Articular chondrocyte of knee joint (primary cell): Measurements from ENCODE around the gene SIVA1. TPM values are rescaled to one million over a fixed set of nuclear protein-coding genes. Genes with fewer than 3 reads are reported as not detected.

Experiments
- total RNA-seq: library from RNA; depleted of rRNA; stranded (reverse); fragments of >200 nt; gene quantifications from 2 replicates; pipeline ENCODE4 v1.2.3, GENCODE V29; 2012

SIVA1 gene, protein sequence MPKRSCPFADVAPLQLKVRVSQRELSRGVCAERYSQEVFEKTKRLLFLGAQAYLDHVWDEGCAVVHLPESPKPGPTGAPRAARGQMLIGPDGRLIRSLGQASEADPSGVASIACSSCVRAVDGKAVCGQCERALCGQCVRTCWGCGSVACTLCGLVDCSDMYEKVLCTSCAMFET
- total RNA-seq, result 63.8 and 68.6 TPM in 2 replicates

DNA sequence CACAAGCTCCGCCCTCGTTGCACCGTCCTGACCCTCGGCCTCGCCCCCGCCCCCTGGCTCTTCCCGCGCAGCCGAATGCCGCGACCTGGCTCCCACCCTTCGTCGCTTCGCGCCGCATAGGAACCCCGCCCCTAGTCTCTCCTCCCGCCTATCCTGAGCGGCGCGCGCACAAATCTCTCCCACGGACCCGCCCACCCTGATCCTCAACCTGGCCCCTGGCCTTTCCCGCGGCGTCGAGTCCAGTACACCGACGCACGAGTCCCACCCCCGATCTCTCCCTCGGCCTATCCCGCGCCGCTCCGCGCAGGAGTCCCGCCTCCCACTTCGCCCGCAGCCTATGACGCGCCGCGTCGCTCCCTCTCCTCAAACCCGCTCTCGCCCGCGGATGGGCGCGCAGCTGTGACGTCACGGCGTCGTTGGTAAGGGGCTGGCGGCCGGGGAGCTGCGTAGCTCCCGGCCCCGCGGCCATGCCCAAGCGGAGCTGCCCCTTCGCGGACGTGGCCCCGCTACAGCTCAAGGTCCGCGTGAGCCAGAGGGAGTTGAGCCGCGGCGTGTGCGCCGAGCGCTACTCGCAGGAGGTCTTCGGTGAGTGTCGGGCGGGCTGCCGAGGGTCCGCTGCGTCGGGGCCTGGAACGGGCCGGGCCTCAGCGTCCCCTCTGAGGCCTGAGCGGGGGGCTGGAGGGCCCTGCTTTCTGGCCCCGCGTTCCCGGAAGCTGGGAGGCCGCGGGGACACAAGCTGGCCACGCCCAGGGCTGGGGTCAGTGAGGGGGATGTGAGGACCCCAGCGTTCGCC is at the start of gene SIVA1:
Gene SIVA1, plus strand, starts transcription at position 413 of the 793 bp plus-strand sequence. Its CDS starts 55 bp downstream, at position 468.

DNA sequence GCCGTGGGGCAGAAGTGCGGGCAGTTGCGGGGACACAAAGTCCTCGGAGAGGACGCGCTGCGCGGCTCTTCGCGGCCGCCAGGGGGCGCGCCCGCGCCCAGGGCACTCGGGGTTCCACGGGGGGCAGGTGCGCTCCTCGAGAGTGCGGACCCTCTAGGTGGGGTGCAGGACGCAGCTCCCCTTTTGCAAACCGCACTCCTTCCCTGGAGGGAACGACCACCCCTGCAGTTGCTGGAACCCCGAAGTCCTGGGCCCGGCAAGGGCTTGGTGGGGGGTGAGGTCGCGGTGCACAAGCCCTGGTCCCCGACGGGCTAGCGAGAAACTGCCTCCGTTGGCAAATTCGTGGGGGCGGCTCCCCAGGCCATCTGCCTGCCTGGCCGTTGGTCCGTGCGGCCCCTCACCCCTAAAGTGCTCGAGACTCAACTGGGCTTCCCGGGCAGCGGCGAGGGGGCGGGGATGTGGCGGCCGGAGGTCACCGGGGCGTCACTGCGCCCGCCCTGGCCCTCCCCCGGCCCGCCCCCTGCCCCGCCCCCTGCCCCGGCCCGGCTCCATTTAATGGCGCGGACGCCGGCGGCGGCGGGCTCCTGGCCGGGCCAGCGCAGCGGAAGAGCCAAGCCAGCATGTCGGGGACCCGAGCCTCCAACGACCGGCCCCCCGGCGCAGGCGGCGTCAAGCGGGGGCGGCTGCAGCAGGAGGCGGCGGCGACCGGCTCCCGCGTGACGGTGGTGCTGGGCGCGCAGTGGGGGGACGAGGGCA is 29.1 kb upstream of the SIVA1 start, which contains the start of gene ADSS1:
Gene ADSS1, plus strand, starts transcription at position 579 of the 756 bp plus-strand sequence. Its CDS starts 42 bp downstream, at position 621.

DNA sequence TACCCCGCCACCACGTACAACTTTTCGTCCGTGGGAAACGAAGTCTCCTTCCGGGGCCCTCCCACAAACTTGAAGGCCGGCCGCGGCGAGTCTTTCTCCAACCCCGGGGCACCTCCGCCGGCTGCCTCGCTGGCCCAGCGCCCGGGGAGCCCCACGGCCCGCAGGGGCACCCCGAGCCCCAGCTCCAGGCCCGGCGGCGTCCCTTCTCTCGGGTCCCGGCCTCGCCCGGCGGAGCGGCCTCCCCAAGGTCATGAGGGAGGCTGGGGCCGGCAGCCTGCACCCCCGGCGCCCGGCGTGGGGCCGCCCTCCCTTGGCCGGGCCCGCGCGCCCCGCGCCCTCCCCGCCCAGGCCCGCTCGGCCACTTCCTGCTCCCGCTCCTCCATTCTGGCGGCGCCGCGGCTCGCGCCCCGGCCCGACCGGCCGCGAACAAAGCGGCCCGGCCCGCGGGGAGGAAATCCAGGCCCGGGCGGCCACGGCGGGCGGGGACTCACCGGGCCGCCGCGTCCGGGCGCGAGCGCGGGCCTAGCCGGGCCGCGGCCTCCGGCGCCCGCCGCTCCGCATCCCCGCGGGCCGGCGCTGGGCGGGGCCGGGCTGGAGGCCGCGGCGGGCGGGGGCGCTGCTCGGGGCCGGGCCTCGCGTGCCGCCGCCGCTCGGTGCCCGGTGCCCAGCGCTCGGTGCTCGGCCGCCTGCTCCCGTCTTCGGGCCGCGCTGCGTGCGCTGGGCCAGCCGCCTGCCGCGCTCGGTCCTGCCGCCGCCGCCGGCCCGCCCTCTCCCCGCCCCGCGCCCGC is 42.2 kb downstream of the SIVA1 start, which contains the start of gene AKT1:
Gene AKT1, minus strand, starts transcription at position 756 of the 788 bp plus-strand sequence. CDS start 3,105 bp downstream, outside the sequence.

DNA sequence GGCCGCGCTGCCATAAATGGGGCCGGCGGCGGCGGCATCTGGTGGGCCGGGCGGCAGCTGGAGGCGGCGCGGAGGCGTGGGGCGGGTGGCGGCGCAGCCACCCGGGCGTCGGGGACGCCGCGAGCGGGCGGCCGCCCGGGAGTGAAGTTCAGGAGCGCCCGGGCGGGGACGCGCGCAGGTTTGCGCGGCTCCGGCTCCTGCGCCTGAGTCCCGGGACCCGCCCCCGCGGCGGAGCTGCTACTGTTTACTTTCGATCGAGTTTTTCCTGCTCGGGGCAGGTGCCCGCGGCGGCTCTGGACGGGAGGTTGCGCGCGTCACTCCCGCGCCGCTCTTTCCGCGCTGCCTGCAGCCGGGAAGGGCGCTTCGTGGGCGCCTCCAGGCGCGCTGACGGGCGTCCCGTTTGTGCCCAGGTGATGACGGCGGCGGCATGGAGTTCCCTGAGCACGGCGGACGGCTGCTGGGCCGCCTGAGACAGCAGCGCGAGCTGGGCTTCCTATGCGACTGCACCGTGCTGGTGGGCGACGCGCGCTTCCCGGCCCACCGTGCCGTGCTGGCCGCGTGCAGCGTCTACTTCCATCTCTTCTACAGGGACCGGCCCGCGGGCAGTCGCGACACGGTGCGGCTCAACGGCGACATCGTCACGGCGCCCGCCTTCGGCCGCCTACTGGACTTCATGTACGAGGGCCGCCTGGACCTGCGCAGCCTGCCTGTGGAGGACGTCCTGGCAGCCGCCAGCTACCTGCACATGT is 48.0 kb downstream of the SIVA1 start, which contains the start of gene ZBTB42:
Gene ZBTB42, plus strand, starts transcription at position 331 of the 749 bp plus-strand sequence. Its CDS starts 97 bp downstream, at position 428.

Other genes starting within 250 kb of the SIVA1 start
- gene C14orf180, start 173.4 kb upstream of the SIVA1 start, total RNA-seq, result not detected in 2 replicates
- gene TMEM179, start 148.4 kb upstream of the SIVA1 start, total RNA-seq, result 0.11 and 0.13 TPM in 2 replicates
- gene INF2, start 63.5 kb upstream of the SIVA1 start, total RNA-seq, result 60.8 and 64.6 TPM in 2 replicates
- 9.4 and 12.8 TPM in 2 replicates for gene ADSS1, start 28.9 kb upstream of the SIVA1 start, total RNA-seq
- 137 and 141 TPM in 2 replicates for gene AKT1, start 42.6 kb downstream of the SIVA1 start, total RNA-seq
- 2.2 and 2.6 TPM in 2 replicates for gene ZBTB42, start 48.0 kb downstream of the SIVA1 start, total RNA-seq
- 14.7 and 17.0 TPM in 2 replicates for gene CEP170B, start 112.1 kb downstream of the SIVA1 start, total RNA-seq
- 0.11 and 0.13 TPM in 2 replicates for gene PLD4, start 171.7 kb downstream of the SIVA1 start, total RNA-seq
- 138 and 152 TPM in 2 replicates for gene AHNAK2, start 225.2 kb downstream of the SIVA1 start, total RNA-seq
- 8.1 and 9.8 TPM in 2 replicates for gene CLBA1, start 232.6 kb downstream of the SIVA1 start, total RNA-seq